ENCODE results near the gene PRDM16. TPM values are rescaled to one million over a fixed set of nuclear protein-coding genes. Genes with fewer than 3 reads are reported as not detected.
"Not testable (repeated sequence)": the region's sequence is repeated elsewhere in the genome, so short reads cannot be mapped to it uniquely, and the experiment has no call there.

Gene PRDM16
- polyA plus RNA-seq, 1 donor (not counting 4 experiments of a cell fraction or from before 2014, with no cell fraction given) = 0.05 TPM

DNA sequence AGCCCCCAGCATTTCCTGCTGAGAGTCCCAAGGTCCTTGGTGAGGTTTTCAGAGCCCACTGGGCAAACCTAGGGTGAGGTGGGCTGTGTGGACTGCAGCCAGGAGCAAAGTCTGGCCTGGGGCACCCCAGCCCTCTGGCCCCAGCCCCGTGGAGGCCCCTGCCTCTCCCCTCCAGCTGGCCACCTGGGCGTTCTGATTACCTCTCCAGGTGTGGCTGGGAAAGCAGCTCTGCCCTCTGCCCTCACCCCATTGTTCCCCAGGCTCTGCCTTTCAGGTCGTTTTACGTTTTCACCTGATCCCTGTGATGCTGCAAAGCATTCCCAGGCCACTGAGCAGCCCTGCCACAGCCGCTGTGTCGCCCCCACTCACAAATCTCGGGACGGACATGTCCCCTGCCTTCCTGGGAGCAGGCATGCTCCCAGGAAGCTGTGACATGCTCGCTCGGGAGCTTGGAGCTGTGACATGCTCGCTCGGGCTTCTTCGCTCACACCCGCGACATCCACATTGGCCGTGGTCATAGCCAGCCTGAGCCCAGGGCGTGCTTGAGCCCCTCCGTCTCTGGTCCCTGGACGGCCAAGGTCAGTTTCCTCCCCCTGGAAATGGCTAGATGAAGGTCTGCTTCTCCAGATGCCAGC is 216.2 kb downstream of the PRDM16 start:
- Histone ChIP-seq H3K9me3 (ENCODE audit: control insufficient read depth, low read depth, low read length) (no peaks in the 10 kb centered on the region), H3K4me1 (ENCODE audit: control insufficient read depth, extremely low read depth, insufficient read depth, low read length) (no peaks in the 10 kb centered on the region), H3K9me1 (ENCODE audit: control insufficient read depth, extremely low read depth, insufficient read depth, low read length) (no peaks in the 10 kb centered on the region), H3K27me3 (ENCODE audit: control insufficient read depth, extremely low read depth, insufficient read depth, low read length) (peaks cover 4% of the 10 kb centered on the region), H3K9ac (ENCODE audit: control insufficient read depth, extremely low read depth, insufficient read depth, low read length) (no peak overlapping the region), H3K27ac (ENCODE audit: control insufficient read depth, insufficient read depth, low read length) (no peak overlapping the region), H3K36me3 (ENCODE audit: control insufficient read depth in 2 of 2, extremely low read depth in 1 of 2, insufficient read depth in 2 of 2, low read length in 2 of 2) (no peaks in the 10 kb centered on the region), H2AFZ (ENCODE audit: control insufficient read depth, low read length) (no peak overlapping the region), H3K4me2 (ENCODE audit: control insufficient read depth, extremely low read depth, insufficient read depth, low read depth, low read length) (no peak overlapping the region), H3K4me3 (ENCODE audit: control insufficient read depth in 2 of 3, extremely low read depth in 1 of 3, insufficient read depth in 2 of 3, low read depth in 1 of 3, low read length in 3 of 3) (no peak overlapping the region), H3K79me2 (ENCODE audit: control insufficient read depth, insufficient read depth, low read length) (no peaks in the 10 kb centered on the region), H4K20me1 (ENCODE audit: control insufficient read depth, extremely low read depth, insufficient read depth, low read length) (no peaks in the 10 kb centered on the region)
- FAIRE-seq (no peak), DNase-seq (ENCODE audit: low read depth, low spot score) (no peak)
- TF ChIP-seq CTCF (optimal IDR thresholded peaks at IDR 0.05 in 1 of 3, IDR thresholded peaks at IDR 0.05 in 1 of 3, conservative IDR thresholded peaks at IDR 0.05 in 1 of 3; ENCODE audit: extremely low read depth in 1 of 3, insufficient read depth in 2 of 3, low read length in 3 of 3) = no peak
- TF ChIP-seq EZH2 (IDR thresholded peaks at IDR 0.05; ENCODE audit: low read length) = no peak
- dilution Hi-C loops (cut with MboI; ENCODE audit: extremely low pct_ligation_motif_present, low sequenced_read_pairs) = no loop called here

DNA sequence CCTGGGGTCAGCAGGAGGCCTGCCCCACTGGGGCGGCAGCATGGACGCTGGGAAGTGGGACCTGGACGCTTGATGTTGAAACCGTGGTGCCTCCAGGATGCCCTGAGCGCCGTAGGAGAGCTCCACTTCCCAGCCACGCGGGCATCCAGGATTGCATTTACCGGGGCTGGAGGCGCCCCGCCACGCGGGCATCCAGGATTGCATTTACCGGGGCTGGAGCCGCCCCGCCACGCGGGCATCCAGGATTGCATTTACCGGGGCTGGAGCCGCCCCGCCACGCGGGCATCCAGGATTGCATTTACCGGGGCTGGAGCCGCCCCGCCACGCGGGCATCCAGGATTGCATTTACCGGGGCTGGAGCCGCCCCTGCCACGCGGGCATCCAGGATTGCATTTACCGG is 218.1 kb downstream of the PRDM16 start:
- H4K20me1 ChIP-seq (ENCODE audit: control insufficient read depth, extremely low read depth, insufficient read depth, low read length); dilution Hi-C loops (cut with MboI; ENCODE audit: extremely low pct_ligation_motif_present, low sequenced_read_pairs); H3K9me3 ChIP-seq (ENCODE audit: control insufficient read depth, low read depth, low read length); H3K27me3 ChIP-seq (ENCODE audit: control insufficient read depth, extremely low read depth, insufficient read depth, low read length); H2AFZ ChIP-seq (ENCODE audit: control insufficient read depth, low read length); H3K36me3 ChIP-seq (ENCODE audit: control insufficient read depth in 2 of 2, extremely low read depth in 1 of 2, insufficient read depth in 2 of 2, low read length in 2 of 2); H3K79me2 ChIP-seq (ENCODE audit: control insufficient read depth, insufficient read depth, low read length); DNase-seq (ENCODE audit: low read depth, low spot score); H3K9me1 ChIP-seq (ENCODE audit: control insufficient read depth, extremely low read depth, insufficient read depth, low read length); H3K4me3 ChIP-seq (ENCODE audit: control insufficient read depth in 2 of 3, extremely low read depth in 1 of 3, insufficient read depth in 2 of 3, low read depth in 1 of 3, low read length in 3 of 3); H3K4me1 ChIP-seq (ENCODE audit: control insufficient read depth, extremely low read depth, insufficient read depth, low read length); FAIRE-seq; H3K4me2 ChIP-seq (ENCODE audit: control insufficient read depth, extremely low read depth, insufficient read depth, low read depth, low read length); H3K27ac ChIP-seq (ENCODE audit: control insufficient read depth, insufficient read depth, low read length); H3K9ac ChIP-seq (ENCODE audit: control insufficient read depth, extremely low read depth, insufficient read depth, low read length): not testable (repeated sequence)

GRCh38 chr1:3287656-3288160 is 218.7 kb downstream of the PRDM16 start:
- Histone ChIP-seq H2AFZ (ENCODE audit: control insufficient read depth, low read length) (no peak overlapping the region), H3K9me3 (ENCODE audit: control insufficient read depth, low read depth, low read length) (no peaks in the 10 kb centered on the region), H3K4me3 (ENCODE audit: control insufficient read depth in 2 of 3, extremely low read depth in 1 of 3, insufficient read depth in 2 of 3, low read depth in 1 of 3, low read length in 3 of 3) (no peak overlapping the region), H3K79me2 (ENCODE audit: control insufficient read depth, insufficient read depth, low read length) (no peaks in the 10 kb centered on the region), H4K20me1 (ENCODE audit: control insufficient read depth, extremely low read depth, insufficient read depth, low read length) (no peaks in the 10 kb centered on the region), H3K4me1 (ENCODE audit: control insufficient read depth, extremely low read depth, insufficient read depth, low read length) (no peaks in the 10 kb centered on the region), H3K4me2 (ENCODE audit: control insufficient read depth, extremely low read depth, insufficient read depth, low read depth, low read length) (no peak overlapping the region), H3K27me3 (ENCODE audit: control insufficient read depth, extremely low read depth, insufficient read depth, low read length) (peaks cover 4% of the 10 kb centered on the region), H3K9me1 (ENCODE audit: control insufficient read depth, extremely low read depth, insufficient read depth, low read length) (no peaks in the 10 kb centered on the region), H3K36me3 (ENCODE audit: control insufficient read depth in 2 of 2, extremely low read depth in 1 of 2, insufficient read depth in 2 of 2, low read length in 2 of 2) (no peaks in the 10 kb centered on the region), H3K27ac (ENCODE audit: control insufficient read depth, insufficient read depth, low read length) (no peak overlapping the region), H3K9ac (ENCODE audit: control insufficient read depth, extremely low read depth, insufficient read depth, low read length) (no peak overlapping the region)
- DNase-seq (ENCODE audit: low read depth, low spot score) (no peak), FAIRE-seq (no peak)
- TF ChIP-seq CTCF (optimal IDR thresholded peaks at IDR 0.05 in 1 of 3, IDR thresholded peaks at IDR 0.05 in 1 of 3, conservative IDR thresholded peaks at IDR 0.05 in 1 of 3; ENCODE audit: extremely low read depth in 1 of 3, insufficient read depth in 2 of 3, low read length in 3 of 3) (no peak), EZH2 (IDR thresholded peaks at IDR 0.05; ENCODE audit: low read length) (no peak)
- dilution Hi-C loops (cut with MboI; ENCODE audit: extremely low pct_ligation_motif_present, low sequenced_read_pairs) = no loop called here
